Hindlimb muscle (tissue), 1 donor: ENCODE data around the gene PPFIBP2. TPM values are rescaled to one million over a fixed set of nuclear protein-coding genes. Genes with fewer than 3 reads are reported as not detected.
"Not testable (repeated sequence)": the region's sequence is repeated elsewhere in the genome, so short reads cannot be mapped to it uniquely, and the experiment has no call there.

Source experiments
- DNase-seq: peaks from one replicate; pipeline ENCODE4 v3.0.0-alpha.2; 2013
- polyA plus RNA-seq: library from polyadenylated mRNA; unstranded; fragments of 120-200 nt; gene quantifications from one replicate; pipeline ENCODE4 v1.2.1, GENCODE V29; 2013; ENCODE audit not compliant: insufficient read length

Gene PPFIBP2
- polyA plus RNA-seq, 1 donor, result 73.3 TPM

GRCh38 chr11:7499081-7499480 lies 14.7 kb upstream of the PPFIBP2 start:
- DNase-seq, result no peak

- DNase-seq, result no peak
These were observed 13.5 kb upstream of the PPFIBP2 start for GRCh38 chr11:7500251-7500650.

GRCh38 chr11:7501251-7501650 lies 12.5 kb upstream of the PPFIBP2 start:
- DNase-seq, result no peak

- DNase-seq, result no peak
These were observed 11.9 kb upstream of the PPFIBP2 start for GRCh38 chr11:7501894-7502293.

GRCh38 chr11:7506243-7506642 lies 7.6 kb upstream of the PPFIBP2 start:
- DNase-seq, result no peak

GRCh38 chr11:7508087-7508486 lies 5.7 kb upstream of the PPFIBP2 start:
- no peak for DNase-seq

GRCh38 chr11:7509966-7510365 lies 3.8 kb upstream of the PPFIBP2 start:
- no peak for DNase-seq

- DNase-seq, result peak; percentile 77
These were observed 2.4 kb upstream of the PPFIBP2 start for GRCh38 chr11:7511401-7511800.

- DNase-seq, result peak; percentile 45
These were observed 1.1 kb upstream of the PPFIBP2 start for GRCh38 chr11:7512525-7513233.

GRCh38 chr11:7514099-7514591 lies 346 bp downstream of the PPFIBP2 start:
- DNase-seq, result no peak

- no peak for DNase-seq
These were observed 1.7 kb downstream of the PPFIBP2 start for GRCh38 chr11:7515447-7515886.

- no peak for DNase-seq
These were observed 2.7 kb downstream of the PPFIBP2 start for GRCh38 chr11:7516475-7516874.

GRCh38 chr11:7517743-7518142 lies 3.9 kb downstream of the PPFIBP2 start:
- DNase-seq, result not testable (repeated sequence)

- no peak for DNase-seq
These were observed 5.2 kb downstream of the PPFIBP2 start for GRCh38 chr11:7518811-7519562.

- no peak for DNase-seq
These were observed 6.5 kb downstream of the PPFIBP2 start for GRCh38 chr11:7520011-7520942.

- no peak for DNase-seq
These were observed 7.2 kb downstream of the PPFIBP2 start for GRCh38 chr11:7520981-7521487.

GRCh38 chr11:7522121-7522520 lies 8.3 kb downstream of the PPFIBP2 start:
- no peak for DNase-seq

- DNase-seq, result no peak
These were observed 8.7 kb downstream of the PPFIBP2 start for GRCh38 chr11:7522546-7522945.

- DNase-seq, result no peak
These were observed 9.8 kb downstream of the PPFIBP2 start for GRCh38 chr11:7523416-7524210.

GRCh38 chr11:7524462-7525235 lies 10.8 kb downstream of the PPFIBP2 start:
- no peak for DNase-seq

- DNase-seq, result no peak
These were observed 11.6 kb downstream of the PPFIBP2 start for GRCh38 chr11:7525424-7525823.
